ENCODE measurements around the gene XPOT.

XPOT gene

DNA sequence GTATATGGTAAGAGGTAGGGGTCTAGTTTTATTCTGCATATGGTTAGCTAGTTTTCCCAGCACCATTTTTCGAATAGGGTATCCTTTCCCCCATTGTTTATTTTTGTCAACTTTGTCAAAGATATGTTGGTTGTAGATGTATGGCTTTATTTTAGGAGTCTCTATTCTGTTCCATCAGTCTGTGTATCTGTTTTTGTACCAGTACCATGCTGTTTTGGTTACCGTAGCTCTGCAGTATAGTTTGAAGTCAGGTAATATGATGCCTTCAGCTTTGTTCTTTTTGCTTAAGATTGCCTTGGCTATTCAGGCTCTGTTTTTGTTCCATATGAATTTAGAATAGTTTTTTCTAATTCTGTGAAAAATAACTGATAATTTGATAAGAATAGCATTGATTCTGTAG is 72.7 kb downstream of the XPOT start:
- Mint-ChIP-seq H3K27me3 (ENCODE audit: low read depth) (no peaks in the 10 kb centered on the region), H3K36me3 (ENCODE audit: low read depth) (peaks cover 68% of the 10 kb centered on the region), H3K4me3 (no peak overlapping the region), H3K9me3 (peaks cover 24% of the 10 kb centered on the region), H3K4me1 (peaks cover 10% of the 10 kb centered on the region), H3K27ac (no peak overlapping the region)
- TF ChIP-seq, protein P1, sequence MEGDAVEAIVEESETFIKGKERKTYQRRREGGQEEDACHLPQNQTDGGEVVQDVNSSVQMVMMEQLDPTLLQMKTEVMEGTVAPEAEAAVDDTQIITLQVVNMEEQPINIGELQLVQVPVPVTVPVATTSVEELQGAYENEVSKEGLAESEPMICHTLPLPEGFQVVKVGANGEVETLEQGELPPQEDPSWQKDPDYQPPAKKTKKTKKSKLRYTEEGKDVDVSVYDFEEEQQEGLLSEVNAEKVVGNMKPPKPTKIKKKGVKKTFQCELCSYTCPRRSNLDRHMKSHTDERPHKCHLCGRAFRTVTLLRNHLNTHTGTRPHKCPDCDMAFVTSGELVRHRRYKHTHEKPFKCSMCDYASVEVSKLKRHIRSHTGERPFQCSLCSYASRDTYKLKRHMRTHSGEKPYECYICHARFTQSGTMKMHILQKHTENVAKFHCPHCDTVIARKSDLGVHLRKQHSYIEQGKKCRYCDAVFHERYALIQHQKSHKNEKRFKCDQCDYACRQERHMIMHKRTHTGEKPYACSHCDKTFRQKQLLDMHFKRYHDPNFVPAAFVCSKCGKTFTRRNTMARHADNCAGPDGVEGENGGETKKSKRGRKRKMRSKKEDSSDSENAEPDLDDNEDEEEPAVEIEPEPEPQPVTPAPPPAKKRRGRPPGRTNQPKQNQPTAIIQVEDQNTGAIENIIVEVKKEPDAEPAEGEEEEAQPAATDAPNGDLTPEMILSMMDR (IDR thresholded peaks at IDR 0.05; ENCODE audit: unreplicated experiment in 3 of 3), result no peak

DNA sequence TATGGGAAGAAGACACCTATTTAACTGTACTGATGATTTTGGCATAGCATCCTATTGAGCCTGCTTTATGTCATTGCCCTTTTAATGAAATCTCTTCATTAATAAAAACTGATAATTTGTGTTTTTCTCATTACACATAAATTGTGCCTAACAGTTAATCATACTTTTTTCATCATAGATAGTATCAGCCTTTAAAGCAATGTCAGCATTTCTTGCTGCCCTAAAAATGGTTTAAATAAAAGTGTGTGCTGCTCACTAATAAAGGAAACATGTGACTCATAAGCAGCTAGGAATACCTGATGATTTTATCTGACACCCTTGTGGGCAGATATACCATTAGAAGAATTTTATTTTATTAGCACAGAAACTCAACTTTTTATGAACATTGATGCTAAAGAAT is 74.5 kb downstream of the XPOT start:
- no peaks in the 10 kb centered on the region for H3K4me1 Mint-ChIP-seq
- peaks cover 21% of the 10 kb centered on the region for H3K9me3 Mint-ChIP-seq
- no peaks in the 10 kb centered on the region for H3K27me3 Mint-ChIP-seq (ENCODE audit: low read depth)
- no peak overlapping the region for H3K27ac Mint-ChIP-seq
- no peak overlapping the region for H3K4me3 Mint-ChIP-seq
- TF ChIP-seq, protein P1 (IDR thresholded peaks at IDR 0.05; ENCODE audit: unreplicated experiment in 3 of 3), result no peak
- peaks cover 58% of the 10 kb centered on the region for H3K36me3 Mint-ChIP-seq (ENCODE audit: low read depth)

DNA sequence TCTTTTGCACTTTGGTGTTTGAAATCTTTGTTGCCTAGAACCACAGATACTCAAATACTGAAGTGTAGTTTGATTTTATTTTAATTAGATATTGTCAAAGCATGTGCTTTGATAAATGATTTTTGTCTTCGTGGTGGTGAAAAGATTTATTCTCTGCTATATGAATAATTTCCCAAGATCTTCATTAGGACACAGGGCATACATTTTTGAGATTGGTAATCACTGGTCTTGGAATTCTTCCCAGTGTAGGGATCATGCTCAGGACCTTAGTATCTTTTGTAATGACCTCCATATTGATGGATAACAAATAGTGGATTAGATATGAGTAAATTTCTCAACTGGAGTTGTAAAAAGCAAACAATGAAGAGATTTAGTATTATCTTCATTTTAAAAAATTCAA is 76.0 kb downstream of the XPOT start:
- no peaks in the 10 kb centered on the region for H3K4me1 Mint-ChIP-seq
- no peak overlapping the region for H3K4me3 Mint-ChIP-seq
- TF ChIP-seq, protein P1 (IDR thresholded peaks at IDR 0.05; ENCODE audit: unreplicated experiment in 3 of 3), result no peak
- no peaks in the 10 kb centered on the region for H3K27me3 Mint-ChIP-seq (ENCODE audit: low read depth)
- no peak overlapping the region for H3K27ac Mint-ChIP-seq
- H3K9me3 Mint-ChIP-seq, result peaks cover 20% of the 10 kb centered on the region
- H3K36me3 Mint-ChIP-seq (ENCODE audit: low read depth), result peaks cover 49% of the 10 kb centered on the region

DNA sequence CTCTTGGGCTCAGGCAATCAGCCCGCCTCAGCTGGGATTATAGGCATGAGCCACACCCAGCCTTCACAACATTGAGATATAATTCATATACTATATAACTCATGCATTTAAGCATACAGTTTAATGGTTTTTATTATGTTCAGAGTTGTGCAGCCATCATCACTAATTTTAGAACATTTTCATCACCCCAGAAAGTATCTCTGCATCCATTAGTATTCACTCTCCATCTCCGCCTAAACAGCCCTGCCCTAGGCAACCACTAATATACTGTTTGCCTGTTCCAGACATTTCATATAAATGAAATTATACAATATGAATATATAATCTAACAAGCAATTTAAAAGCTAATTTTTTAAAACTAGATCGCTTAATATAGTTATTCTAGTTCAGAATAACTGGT is 82.5 kb downstream of the XPOT start:
- TF ChIP-seq, protein P1 (IDR thresholded peaks at IDR 0.05; ENCODE audit: unreplicated experiment in 3 of 3), result no peak
- Mint-ChIP-seq H3K4me3 (no peak overlapping the region), H3K4me1 (no peaks in the 10 kb centered on the region), H3K27ac (no peak overlapping the region), H3K27me3 (ENCODE audit: low read depth) (no peaks in the 10 kb centered on the region), H3K36me3 (ENCODE audit: low read depth) (peaks cover 28% of the 10 kb centered on the region), H3K9me3 (no peaks in the 10 kb centered on the region)

DNA sequence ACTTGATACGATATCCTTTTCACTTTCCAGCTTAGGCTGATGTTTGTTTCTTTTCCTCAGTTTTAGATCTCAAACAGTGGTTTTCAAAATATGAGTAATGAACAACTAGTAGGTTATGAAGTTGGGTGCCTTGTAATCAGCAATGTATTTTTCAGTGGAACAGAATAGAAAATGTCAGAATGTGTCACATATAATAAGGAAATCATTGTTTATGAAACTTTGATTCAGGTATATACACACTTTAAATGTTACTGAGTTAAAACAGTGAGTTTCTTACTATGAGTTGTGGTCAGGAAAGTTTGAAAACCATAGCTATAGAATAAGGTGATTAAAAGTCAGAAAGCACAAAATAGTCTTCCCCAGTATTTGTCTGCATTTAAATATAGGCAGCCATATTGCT is 87.5 kb downstream of the XPOT start:
- Mint-ChIP-seq H3K27ac (no peak overlapping the region), H3K4me1 (no peaks in the 10 kb centered on the region), H3K4me3 (no peak overlapping the region), H3K36me3 (ENCODE audit: low read depth) (peaks cover 28% of the 10 kb centered on the region), H3K9me3 (no peaks in the 10 kb centered on the region), H3K27me3 (ENCODE audit: low read depth) (no peaks in the 10 kb centered on the region)
- TF ChIP-seq, protein P1 (IDR thresholded peaks at IDR 0.05; ENCODE audit: unreplicated experiment in 3 of 3), result no peak

DNA sequence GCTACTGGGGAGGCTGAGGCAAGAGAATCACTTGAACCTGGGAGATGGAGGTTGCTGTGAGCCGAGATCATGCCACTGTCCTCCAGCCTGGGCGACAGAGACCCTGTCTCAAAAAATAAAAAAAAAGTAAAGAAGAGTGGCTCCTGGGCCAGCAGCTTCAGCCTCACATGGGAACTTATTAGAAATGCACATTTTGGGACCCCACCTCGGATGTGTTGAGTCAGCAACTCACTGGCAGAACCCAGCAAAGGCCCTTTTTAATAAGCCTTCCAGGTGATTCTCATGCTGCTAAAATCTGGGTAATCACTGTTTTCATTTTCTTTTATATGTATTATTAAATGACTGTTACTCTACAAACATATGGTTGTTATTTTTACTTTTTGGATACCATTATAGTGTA is 89.3 kb downstream of the XPOT start:
- Mint-ChIP-seq H3K27me3 (ENCODE audit: low read depth) (no peaks in the 10 kb centered on the region), H3K36me3 (ENCODE audit: low read depth) (peaks cover 41% of the 10 kb centered on the region), H3K4me1 (no peaks in the 10 kb centered on the region), H3K9me3 (no peaks in the 10 kb centered on the region), H3K4me3 (no peak overlapping the region), H3K27ac (no peak overlapping the region)
- TF ChIP-seq, protein P1 (IDR thresholded peaks at IDR 0.05; ENCODE audit: unreplicated experiment in 3 of 3), result no peak

Measured in nephron (organoid).